HG03457 (cell line): Measurements from ENCODE around the gene TCF15.

ENCODE experiments used
- ATAC-seq: cut with Tn5 transposase; IDR thresholded peaks from one replicate; pipeline ENCODE4 v1.9.1; 2021; ENCODE audit warnings: moderate number of reproducible peaks; ENCODE audit not compliant: unreplicated experiment

Gene TCF15, protein sequence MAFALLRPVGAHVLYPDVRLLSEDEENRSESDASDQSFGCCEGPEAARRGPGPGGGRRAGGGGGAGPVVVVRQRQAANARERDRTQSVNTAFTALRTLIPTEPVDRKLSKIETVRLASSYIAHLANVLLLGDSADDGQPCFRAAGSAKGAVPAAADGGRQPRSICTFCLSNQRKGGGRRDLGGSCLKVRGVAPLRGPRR

DNA sequence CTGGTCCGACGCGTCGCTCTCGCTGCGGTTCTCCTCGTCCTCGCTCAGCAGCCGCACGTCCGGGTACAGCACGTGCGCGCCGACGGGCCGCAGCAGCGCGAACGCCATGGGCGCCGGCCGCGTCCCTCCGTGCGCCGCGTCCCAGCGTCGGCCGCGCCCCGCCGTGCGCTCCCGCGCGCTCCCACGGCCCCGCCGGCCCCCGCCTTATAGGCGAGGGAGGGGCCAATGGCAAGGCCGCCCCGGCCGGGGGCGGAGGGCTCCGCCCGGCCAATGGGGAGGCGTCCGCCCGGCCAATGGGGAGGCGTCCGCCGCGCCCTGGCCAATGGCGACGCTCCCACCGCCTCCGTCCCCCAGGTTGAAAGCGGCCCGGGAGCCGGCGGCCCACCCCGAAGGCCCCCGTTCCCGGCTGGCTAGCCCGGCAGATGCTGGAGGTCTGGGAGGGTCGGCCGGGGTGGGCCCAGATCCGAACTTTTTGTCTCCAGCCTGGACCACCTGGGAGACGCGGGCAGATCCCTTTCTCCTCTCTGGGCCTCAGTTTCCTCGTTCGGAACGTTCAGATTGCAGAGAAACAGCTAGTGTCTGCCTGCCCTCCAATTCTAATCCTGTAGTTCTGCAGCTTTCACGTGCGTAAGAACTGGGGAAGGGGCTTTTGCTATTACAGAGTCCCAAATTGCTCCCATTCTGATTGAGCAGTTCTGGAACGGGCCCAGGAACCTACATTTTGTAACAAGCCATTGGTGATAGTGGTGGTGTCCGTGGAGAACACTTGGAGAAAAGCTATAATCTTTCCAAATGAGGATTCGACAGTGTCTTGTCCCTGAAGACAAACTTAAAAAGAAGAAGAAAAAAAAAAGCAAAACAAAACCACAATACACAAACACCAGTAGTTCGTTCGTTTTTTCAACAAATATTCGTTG, at the start of gene TCF15:
TSS of gene TCF15 (minus strand) at position 180 of the 917 bp plus-strand sequence. CDS start at position 108, 72 bp downstream.
- ATAC-seq: no peak

DNA sequence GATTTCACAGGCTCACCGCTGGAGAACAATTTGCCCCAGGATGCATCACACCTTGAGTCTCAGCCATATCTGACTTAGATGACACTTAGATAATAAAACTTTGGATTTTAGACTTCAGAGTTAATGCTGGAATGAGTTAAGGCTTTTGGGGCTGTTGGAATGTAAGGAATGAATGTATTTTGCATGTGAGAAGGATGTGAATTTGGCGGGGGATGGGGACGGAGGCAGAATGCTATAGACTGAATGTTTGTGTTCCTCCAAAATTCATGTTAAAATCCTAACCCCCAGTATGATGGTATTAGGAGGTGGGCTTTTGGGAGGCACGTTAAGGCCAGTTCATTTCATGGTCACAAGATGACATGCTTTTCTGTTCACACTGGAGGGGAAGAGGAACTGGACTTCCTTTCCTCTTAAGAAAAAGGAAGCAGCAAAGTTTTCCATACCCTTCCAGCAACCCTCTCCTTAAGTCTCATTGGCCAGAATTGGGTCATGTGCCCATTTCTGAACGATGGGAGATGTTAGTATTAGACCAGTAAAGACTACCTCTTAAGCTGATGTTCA, 48.7 kb upstream of the TCF15 start:
- no peak for ATAC-seq

DNA sequence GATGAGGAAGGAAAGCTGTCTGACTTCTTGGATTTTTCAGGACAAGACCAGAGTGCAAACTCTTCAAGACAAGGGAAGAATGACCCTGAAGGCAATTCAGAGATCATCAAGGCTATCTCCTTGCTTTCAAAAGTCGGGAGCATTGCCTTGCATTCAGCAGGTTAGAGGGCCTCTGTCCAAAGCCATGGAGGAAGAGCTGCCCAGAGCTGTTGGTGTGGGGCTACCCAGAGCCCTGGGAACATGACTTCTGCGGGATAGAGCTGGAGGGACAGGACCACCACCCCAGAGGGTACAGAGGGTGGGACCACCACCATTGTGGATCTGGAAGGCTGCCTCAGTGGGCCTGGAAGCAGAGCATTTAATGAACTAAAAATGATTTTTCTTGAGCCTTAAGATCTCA, 48.1 kb upstream of the TCF15 start:
- no peak for ATAC-seq

DNA sequence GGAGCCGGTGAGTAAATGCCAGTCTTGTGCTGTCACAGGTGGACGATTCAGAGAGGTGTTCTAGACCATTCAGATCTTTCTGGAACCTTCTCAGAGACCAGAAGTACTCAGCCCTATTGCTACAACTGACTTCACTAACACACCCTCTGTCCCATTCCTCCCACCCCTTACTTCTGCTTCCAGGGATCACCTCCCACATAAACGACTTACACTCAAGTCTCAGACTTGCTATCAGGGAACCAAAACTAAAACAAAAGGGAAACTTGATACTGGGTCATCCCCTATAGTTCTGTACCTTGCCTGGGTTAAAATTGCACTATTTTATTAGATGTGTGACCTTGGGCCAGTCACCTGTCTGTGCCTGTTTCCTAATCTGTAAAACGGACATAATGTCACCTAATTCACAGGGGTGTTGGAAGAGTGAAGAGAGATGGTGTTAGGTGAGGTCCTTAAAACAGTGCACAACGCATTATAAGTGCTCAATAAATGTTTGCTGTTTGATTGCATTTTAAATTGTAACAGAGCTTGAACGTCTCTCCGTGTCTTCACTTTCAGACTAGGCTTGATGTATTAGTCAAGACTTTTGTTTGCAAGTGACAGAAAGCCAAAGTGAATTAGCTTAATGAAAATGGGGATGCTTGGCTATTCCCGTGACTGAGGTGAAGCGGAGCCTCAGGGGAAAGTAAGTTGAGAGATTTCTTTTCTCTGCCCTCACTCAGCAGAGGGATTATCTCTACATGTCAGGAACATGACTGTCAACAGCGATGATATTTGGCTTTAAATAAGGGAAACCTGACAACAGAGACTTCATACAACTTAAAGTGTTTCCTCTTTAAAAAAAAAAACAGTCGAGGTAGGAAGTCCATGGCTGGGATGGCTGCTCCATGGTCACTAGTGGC, 45.9 kb upstream of the TCF15 start:
- no peak for ATAC-seq

DNA sequence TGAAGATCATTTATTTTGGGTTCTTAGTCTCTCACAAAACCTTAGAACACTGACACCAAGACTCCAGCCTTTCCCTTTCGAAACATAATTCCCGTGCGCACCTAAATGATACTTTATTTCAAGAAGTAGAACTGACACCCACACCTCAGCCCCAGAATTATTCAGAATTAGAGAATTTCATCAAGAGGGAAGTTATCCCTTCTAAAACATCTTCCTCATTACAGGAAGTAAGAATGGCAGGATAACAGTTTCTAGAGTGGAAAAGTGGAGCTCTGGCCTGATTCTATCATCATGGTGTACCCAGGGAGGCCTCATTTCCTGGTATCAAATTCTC, 44.3 kb upstream of the TCF15 start:
- ATAC-seq: no peak

DNA sequence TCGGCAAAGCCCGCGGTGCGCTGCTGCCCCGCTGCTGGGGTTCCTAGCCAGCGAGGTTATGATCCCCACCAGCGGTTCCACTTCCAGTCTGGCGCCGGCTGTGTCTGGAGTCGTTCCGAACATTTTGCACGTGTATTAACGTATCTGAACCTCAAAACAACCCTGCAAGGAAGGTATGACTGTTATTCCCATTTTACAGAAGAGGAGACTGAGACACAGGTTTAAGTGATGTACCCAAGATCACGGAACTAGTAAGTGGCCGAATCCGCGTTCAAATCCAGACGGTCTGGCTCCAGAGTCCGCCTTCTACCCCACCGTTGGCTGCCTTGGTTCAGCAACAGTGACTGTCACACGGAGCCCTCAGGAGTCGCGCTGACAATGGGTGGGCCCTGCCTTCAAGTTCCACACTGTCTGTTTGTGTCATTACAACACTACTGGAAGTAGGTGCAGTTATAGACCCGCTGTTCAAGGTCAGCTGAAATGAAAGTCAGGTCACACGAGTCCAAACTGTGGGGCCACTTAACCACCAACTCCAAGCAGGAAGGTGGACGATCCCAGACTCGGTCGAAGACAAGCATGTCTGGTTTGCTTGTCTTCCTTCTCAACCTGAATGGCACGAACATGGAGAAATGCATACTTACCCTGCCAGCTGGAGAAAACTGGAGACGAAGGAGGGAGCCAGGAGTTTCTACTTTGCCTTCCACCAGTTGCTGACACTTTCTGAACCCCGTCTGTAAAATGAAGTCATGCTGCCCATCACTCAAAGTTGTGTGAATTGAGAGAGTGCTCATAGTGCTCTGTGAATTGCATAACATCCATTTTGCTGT, 43.7 kb upstream of the TCF15 start:
- no peak for ATAC-seq

DNA sequence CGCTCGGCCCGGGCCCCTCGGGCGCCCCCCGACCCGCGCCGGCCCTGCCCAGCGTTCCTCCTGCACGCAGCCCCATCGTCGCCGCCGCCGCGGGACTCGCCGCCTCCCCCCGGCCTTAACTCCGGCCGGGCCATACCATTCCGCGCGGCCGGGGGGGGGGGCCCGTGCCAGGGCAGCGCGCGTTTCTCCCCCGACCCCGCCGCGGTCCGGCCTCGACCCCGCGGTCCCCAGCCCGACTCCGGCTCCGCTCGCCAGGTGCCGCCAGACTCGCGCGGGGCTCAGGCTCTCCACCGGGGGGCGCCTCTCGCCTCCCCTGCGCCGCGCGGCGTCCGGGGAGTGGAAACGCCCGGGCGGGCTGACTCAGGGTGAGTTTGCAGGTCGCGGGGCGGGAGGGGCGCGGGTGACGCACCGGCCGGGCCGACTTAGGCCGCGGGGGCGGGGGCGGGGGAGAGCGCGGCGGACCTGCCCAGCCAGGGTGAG, 43.0 kb upstream of the TCF15 start, which contains the start of gene SRXN1:
TSS of gene SRXN1 (minus strand) at position 91 of the 480 bp plus-strand sequence. CDS start at position 76, 15 bp downstream.
- peak; percentile 70 for ATAC-seq

- ATAC-seq: no peak
These were observed 42.6 kb upstream of the TCF15 start for GRCh38 chr20:652615-653109.

DNA sequence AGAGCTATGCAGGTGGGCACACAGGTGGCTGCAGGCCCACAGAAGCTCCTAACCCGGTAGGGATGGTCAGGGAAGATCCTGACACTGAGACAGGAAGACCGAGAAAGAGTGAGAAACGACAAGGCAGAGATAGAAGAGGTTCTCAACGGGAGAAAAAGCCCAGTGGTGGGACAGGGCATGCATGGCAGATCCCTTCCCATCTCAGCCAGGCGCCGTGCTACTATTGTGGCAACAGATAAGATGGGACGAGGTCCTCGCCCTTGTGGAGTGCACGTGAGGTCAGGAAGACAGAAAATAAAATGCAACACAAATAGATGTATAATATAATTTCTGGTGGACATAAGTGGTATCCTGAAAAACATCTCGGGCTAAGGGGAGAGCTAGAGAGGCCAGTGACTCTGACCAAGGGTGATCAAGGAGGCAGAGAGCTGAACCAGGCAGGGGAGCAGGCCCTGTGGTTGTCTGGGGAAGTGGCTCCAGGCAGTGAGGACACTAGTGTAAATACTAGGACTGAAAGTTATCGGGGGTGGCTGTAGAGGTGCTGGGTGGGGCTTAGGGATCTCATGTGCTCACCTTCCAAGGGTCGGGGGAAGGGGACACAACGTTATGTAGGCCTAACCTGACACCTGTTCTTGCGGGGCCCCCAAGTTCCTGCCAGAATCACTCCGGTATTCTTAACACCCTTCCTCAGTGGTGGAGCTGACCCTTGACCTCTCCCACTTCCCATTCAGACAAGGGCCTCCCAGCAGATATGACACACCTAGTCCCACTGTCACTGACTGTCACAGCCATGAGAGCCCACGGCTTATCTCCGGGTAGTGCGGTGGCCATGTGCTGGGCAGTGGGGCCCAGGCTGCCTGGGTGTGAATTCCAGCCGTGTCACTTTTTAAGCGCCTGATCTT, 41.9 kb upstream of the TCF15 start:
- no peak for ATAC-seq

DNA sequence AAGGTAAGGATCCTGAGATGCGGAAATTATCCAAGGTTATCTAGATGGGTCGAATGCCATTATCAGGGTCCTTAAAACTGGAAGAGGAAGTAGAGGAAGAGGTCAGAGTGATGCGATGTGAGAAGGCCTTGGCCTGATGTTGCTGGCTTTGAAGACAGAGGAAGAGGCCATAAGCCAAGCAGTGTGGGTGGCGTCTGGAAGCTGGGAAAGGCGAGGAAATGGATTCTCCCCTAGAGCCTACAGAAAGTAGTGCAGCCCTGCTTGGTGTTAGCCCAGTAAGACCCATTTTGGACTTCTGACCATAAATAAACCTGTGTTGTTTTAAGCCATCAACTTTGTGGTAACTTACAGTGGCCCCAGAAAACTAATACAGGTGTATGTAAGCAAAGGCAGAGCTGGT, 40.8 kb upstream of the TCF15 start:
- ATAC-seq: no peak

GRCh38 chr20:650281-650680, 40.2 kb upstream of the TCF15 start:
- ATAC-seq: no peak

DNA sequence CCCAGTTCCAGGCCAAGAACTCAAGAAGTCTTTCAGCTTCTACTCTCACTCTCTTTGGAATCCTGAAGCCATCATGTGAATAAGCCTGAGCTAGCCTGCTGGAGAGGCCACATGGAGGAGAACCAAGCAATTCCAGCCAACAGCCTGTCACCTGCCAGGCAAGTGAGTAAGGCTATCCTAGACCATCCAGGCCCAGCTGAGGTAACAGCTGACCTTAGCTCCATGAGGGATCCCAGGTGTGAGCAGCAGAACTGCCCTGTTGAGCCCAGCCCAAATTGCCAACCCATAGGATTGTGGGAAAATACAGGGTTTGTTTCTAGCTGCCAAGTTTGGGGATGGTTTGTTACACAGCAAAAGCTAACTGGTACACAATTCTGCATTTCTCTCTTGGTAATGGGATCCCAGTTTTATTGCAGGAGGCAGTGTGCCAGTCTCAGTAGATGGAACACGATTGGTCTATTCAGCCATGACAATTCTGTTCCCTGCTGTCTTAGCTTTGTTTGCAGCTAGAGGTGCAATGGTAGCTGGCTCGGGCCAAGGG, 37.4 kb upstream of the TCF15 start:
- no peak for ATAC-seq

DNA sequence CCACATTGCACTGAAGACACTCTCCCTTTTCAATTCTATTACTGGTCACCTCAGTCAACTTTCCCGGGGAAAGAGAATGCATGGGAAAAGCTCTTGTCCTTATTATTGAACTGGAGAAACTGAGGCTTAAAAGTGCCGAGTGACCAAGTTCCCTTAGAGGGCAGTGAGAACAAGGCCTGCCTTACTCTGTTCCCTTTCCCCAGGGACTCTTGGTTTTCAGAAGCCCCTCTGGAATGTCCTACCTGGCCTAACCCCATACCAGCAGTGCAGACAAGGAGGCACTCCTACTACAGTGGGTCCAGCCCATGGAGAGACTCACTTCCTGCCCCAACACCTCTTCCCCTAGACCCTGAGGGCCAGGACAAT, 36.7 kb upstream of the TCF15 start:
- ATAC-seq: no peak

GRCh38 chr20:646107-646867, 36.2 kb upstream of the TCF15 start:
- ATAC-seq: no peak

DNA sequence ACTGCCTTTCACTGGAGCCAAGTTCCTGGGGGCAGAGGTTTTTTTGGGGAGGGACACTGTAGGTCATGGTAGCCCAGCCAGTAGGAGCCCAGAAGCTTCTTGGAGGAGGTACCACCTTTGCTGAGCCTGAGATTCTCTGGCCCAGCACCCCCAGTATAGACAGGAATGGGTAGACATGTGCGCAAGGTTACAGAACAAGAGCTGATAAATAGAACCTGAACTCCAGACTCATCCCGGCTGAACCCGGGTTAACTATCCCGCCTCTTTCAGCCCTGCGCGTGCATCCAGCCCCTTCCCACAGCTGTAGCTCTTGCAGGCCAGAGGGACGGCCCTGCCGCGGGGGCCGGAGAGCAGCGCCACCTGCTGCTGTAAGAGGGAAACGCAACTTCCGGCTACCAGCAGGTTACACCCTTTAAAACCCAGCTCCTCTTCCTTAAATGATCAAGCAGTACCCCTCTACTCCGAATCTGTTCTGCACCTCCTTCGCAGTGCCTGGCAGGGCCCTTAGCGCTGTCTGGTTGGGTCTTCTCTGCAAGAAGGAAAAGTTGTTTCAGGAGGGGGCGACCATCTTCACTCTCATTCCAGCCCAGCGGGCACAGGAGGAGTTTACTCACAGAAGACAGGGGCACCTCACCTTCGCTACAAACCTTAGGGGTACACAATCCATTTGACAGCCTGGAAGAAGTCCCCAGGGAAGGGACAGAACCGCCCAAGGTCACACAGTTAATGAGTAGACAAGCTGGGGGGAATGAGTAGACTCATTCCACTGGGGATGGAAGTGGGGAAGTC, 35.4 kb upstream of the TCF15 start:
- ATAC-seq: no peak

- no peak for ATAC-seq
These were observed 34.7 kb upstream of the TCF15 start for GRCh38 chr20:644692-645317.
